K562 (cell line): ENCODE measurements around the gene RBBP5. TPM values are rescaled to one million over a fixed set of nuclear protein-coding genes. Genes with fewer than 3 reads are reported as not detected.

Experiments used
- C11orf30 ChIP-seq: fragments of 450-650 bp; IDR thresholded peaks from 2 replicates; pipeline ENCODE4 v1.6.1; 2016; ENCODE audit warnings: low read depth, mild to moderate bottlenecking
- CHD7 ChIP-seq: fragments of 200-600 bp; sonication (generic); IDR thresholded peaks from one replicate; pipeline ENCODE4 v1.6.1; 2012; ENCODE audit warnings: mild to moderate bottlenecking, low read depth, low read length, inconsistent platforms
- ELK3 ChIP-seq: fragments of 450-650 bp; formaldehyde crosslinking; IDR thresholded peaks from 2 replicates; pipeline ENCODE4 v1.4.0; 2020; ENCODE audit warnings: mild to moderate bottlenecking
- HBP1 ChIP-seq: fragments of 450-650 bp; formaldehyde crosslinking; IDR thresholded peaks from 2 replicates; pipeline ENCODE4 v1.4.0; 2022; ENCODE audit warnings: missing genetic modification characterization
- polyA plus RNA-seq, 8 experiments: library from polyadenylated mRNA; depleted of rRNA in 4 of 8; stranded (reverse) in 5 of 8; unstranded in 3 of 8; fragments of >200 nt; fragmentation: Nextera tagmentation in 2 of 8; fragmentation: Illumina TruSeq in 1 of 8; extraction: Ambion mirVana in 2 of 8; extraction: Trizol in 1 of 8; gene quantifications; 2 replicates each; pipeline versions ENCODE4 v1.2.1 to v1.2.3, GENCODE V29; 2011 to 2014; ENCODE audit warnings: inconsistent platforms in 1 of 8, missing spikeins in 1 of 8
- total RNA-seq, 7 experiments: library from RNA; depleted of rRNA in 6 of 7; stranded (reverse); fragments of >200 nt in 6 of 7; fragmentation: Illumina TruSeq in 2 of 7; extraction: Trizol in 2 of 7; gene quantifications; 2 replicates each; pipeline versions ENCODE4 v1.2.1 to v1.2.3, GENCODE V29; 2011 to 2021; ENCODE audit warnings: low replicate concordance in 1 of 7

Gene RBBP5
- total and polyA plus RNA-seq, 9 of the 15 experiments (the other 6 are each of a cell fraction or from before 2014, with no cell fraction given): 17.2 to 37.4 (median 28.4) TPM

- TF ChIP-seq HBP1 (peak; percentile 17; the same call in 1 of the 2 replicates), ELK3 (CRISPR knock-in tag) (no peak), C11orf30 (peak; percentile 89), CHD7 (no peak)
These were observed 19.7 kb upstream of the RBBP5 start (continued) for GRCh38 chr1:205141236-205142101.
